Lower leg skin (tissue), 4 donors: ENCODE measurements around the gene UST. TPM values are rescaled to one million over a fixed set of nuclear protein-coding genes. Genes with fewer than 3 reads are reported as not detected.

Experiments
- DNase-seq, 2 donors: peaks; one replicate each; pipeline ENCODE4 v3.0.0-alpha.2; 2019; ENCODE audit warnings: low spot score in 2 of 2
- H3K4me3 ChIP-seq: fragments of 200-600 bp; sonication (generic); 2 replicates; pipeline ENCODE4 v1.5.1; 2017; ENCODE audit warnings: mild to moderate bottlenecking, low read depth; ENCODE audit not compliant: poor library complexity, severe bottlenecking
- POLR2A ChIP-seq, 2 donors: fragments of 450-650 bp; IDR thresholded peaks; one replicate each; pipeline ENCODE4 v1.6.1; 2016 to 2017; ENCODE audit warnings: antibody characterized with exemption in 2 of 2, mild to moderate bottlenecking in 1 of 2, moderate library complexity in 1 of 2
- WGBS, 2 donors: methylation state at CpG; one replicate each; pipeline ENCODE4 v1.1.5; 2018; 5-methylcytosine and 5-hydroxymethylcytosine counted together
- intact Hi-C: fragments of 100-400 bp; cut with DNase I; formaldehyde crosslinking; loops from one replicate; pipeline ENCODE4 v1.15.0; 2023; ENCODE audit warnings: low total_unique reads
- total RNA-seq, 4 donors: library from RNA; depleted of rRNA; stranded (reverse); fragments of >200 nt; gene quantifications; one replicate each; pipeline ENCODE4 v1.1.0, GENCODE V29; 2016
- TF ChIP-seq, protein P1 (sequence below), 3 donors: fragments of 450-650 bp; IDR thresholded peaks; one replicate each; pipeline ENCODE4 v1.5.1; 2016; ENCODE audit warnings: antibody characterized with exemption in 3 of 3, mild to moderate bottlenecking in 3 of 3, moderate library complexity in 2 of 3

The UST gene
- total RNA-seq, 4 donors from 2014 or later, result 12.2 to 21.7 (median 17.7) TPM

DNA sequence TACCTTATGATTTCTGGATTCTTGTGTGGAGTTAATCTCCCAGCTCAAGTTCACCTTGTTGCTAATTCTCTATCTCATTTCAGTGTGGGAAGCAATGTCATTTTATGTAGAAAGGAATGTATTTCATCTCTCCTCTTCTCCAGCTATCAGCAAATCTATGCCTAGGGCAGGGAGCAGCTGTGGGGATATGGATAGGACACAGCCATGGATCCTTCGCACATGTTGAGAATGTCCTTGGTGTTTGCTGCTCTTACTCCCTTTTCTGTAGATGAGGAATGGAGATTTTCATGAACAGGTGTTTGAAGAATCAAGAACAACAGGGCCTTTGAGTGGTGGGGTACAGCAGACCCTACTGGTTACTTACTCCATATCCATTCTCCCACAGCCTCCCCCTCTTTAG, 182.0 kb downstream of the UST start:
- intact Hi-C loops, result no loop called here

GRCh38 chr6:148932208-148932607, 185.4 kb downstream of the UST start:
- DNase-seq, result no peak
- 73 to 79% methylated on average over 1 of the region's 1 CpG for WGBS, 2 donors
- intact Hi-C loops, result no loop called here
- TF ChIP-seq POLR2A (IDR thresholded peaks at IDR 0.05), result no peak
- TF ChIP-seq, protein P1, sequence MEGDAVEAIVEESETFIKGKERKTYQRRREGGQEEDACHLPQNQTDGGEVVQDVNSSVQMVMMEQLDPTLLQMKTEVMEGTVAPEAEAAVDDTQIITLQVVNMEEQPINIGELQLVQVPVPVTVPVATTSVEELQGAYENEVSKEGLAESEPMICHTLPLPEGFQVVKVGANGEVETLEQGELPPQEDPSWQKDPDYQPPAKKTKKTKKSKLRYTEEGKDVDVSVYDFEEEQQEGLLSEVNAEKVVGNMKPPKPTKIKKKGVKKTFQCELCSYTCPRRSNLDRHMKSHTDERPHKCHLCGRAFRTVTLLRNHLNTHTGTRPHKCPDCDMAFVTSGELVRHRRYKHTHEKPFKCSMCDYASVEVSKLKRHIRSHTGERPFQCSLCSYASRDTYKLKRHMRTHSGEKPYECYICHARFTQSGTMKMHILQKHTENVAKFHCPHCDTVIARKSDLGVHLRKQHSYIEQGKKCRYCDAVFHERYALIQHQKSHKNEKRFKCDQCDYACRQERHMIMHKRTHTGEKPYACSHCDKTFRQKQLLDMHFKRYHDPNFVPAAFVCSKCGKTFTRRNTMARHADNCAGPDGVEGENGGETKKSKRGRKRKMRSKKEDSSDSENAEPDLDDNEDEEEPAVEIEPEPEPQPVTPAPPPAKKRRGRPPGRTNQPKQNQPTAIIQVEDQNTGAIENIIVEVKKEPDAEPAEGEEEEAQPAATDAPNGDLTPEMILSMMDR (IDR thresholded peaks at IDR 0.05), result no peak
- H3K4me3 ChIP-seq, result no peak overlapping the region

More for the DNA sequence above, 182.0 kb downstream of the UST start:
- WGBS, 2 donors, result 90 to 93% methylated on average over 1 of the region's 1 CpG
- no peak for TF ChIP-seq POLR2A (IDR thresholded peaks at IDR 0.05)
- TF ChIP-seq, protein P1 (IDR thresholded peaks at IDR 0.05), result no peak
- no peak overlapping the region for H3K4me3 ChIP-seq
- DNase-seq, result no peak

DNA sequence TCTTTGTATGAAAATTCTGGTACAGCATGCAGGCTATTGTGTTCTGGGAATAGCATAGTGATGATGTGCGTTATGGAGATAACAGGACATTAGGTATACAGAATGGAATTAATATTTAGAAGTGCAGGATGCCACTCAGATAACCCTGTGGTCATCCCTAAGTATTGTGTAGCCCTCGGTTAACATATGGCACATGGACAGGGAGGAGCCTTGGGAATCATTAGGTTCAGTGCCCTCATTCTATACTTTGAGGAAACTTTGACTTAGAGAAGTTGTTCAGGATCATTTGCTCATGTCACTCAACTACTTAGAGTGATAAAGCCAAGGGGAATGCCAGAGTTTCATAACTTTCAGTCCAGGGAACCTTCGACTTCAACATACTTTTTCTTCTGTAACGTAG, 185.9 kb downstream of the UST start:
- 76 to 80% methylated on average over 4 of the region's 4 CpGs for WGBS, 2 donors
- DNase-seq, result no peak
- intact Hi-C loops, result no loop called here

GRCh38 chr6:148934539-148934938, 187.7 kb downstream of the UST start:
- H3K4me3 ChIP-seq, result no peak overlapping the region
- TF ChIP-seq, protein P1 (IDR thresholded peaks at IDR 0.05), result no peak
- no peak for TF ChIP-seq POLR2A (IDR thresholded peaks at IDR 0.05)
- peak in 1 of 2 donors; percentile 35 for DNase-seq
- intact Hi-C loops, result no loop called here
- 47 to 48% methylated on average over 4 of the region's 4 CpGs for WGBS, 2 donors

More for the DNA sequence above, 185.9 kb downstream of the UST start:
- TF ChIP-seq, protein P1 (IDR thresholded peaks at IDR 0.05), result no peak
- TF ChIP-seq POLR2A (IDR thresholded peaks at IDR 0.05), result no peak
- no peak overlapping the region for H3K4me3 ChIP-seq

- H3K4me3 ChIP-seq, result no peak overlapping the region
- intact Hi-C loops, result no loop called here
- 38 to 47% methylated on average over 3 of the region's 3 CpGs for WGBS, 2 donors
- no peak for DNase-seq
- TF ChIP-seq POLR2A (IDR thresholded peaks at IDR 0.05), result no peak
- TF ChIP-seq, protein P1 (IDR thresholded peaks at IDR 0.05), result no peak
Observed at GRCh38 chr6:148934961-148935360, 188.1 kb downstream of the UST start.
